Aorta (tissue), 5 donors: ENCODE data around the gene INF2. TPM values are rescaled to one million over a fixed set of nuclear protein-coding genes. Genes with fewer than 3 reads are reported as not detected.
A peak's percentile ranks its signal among the peaks of the same experiment; 100 is the strongest.

ENCODE experiments used
- ATAC-seq: fragments of 200-7000 bp; cut with Tn5 transposase; one replicate; pipeline ENCODE4 v1.9.1; 2022; ENCODE audit warnings: moderate library complexity; ENCODE audit not compliant: low FRiP score
- DNase-seq, 2 donors: peaks; one replicate each; pipeline ENCODE4 v3.0.0-alpha.2; 2020
- H3K27ac ChIP-seq, 2 donors: one replicate each; pipeline ENCODE4 v1.5.1; 2013; ENCODE audit warnings: low read length in 2 of 2, mild to moderate bottlenecking in 2 of 2, moderate library complexity in 2 of 2, control low read depth in 1 of 2, inconsistent platforms in 1 of 2, low read depth in 1 of 2
- H3K27me3 ChIP-seq, 2 donors: one replicate each; pipeline ENCODE4 v1.6.1; 2013; ENCODE audit warnings: control low read depth in 1 of 2, low read length in 1 of 2, mild to moderate bottlenecking in 1 of 2, moderate library complexity in 1 of 2; ENCODE audit not compliant: insufficient read depth in 2 of 2, control insufficient read depth in 1 of 2
- H3K36me3 ChIP-seq, 2 donors: one replicate each; pipeline ENCODE4 v1.6.1; 2013; ENCODE audit warnings: control low read depth in 1 of 2, low read length in 1 of 2, mild to moderate bottlenecking in 1 of 2; ENCODE audit not compliant: insufficient read depth in 2 of 2, control insufficient read depth in 1 of 2
- H3K4me1 ChIP-seq, 2 donors: one replicate each; pipeline ENCODE4 v1.6.1; 2013; ENCODE audit warnings: low read length in 2 of 2, control low read depth in 1 of 2, mild to moderate bottlenecking in 1 of 2, moderate library complexity in 1 of 2; ENCODE audit not compliant: insufficient read depth in 2 of 2, control insufficient read depth in 1 of 2
- H3K4me3 ChIP-seq, 2 donors: one replicate each; pipeline ENCODE4 v1.5.1; 2013; ENCODE audit warnings: low read length in 2 of 2, control low read depth in 1 of 2, mild to moderate bottlenecking in 1 of 2
- H3K9me3 ChIP-seq: one replicate; pipeline ENCODE4 v1.6.1; 2013; ENCODE audit warnings: mild to moderate bottlenecking, low read length; ENCODE audit not compliant: control insufficient read depth
- WGBS, 2 donors: extraction: QIAGEN DNeasy Blood & Tissue Kit; methylation state at CpG; one replicate each; pipeline ENCODE4 v1.1.7; 2013; 5-methylcytosine and 5-hydroxymethylcytosine counted together
- intact Hi-C, 2 donors: fragments of 100-400 bp; cut with DNase I; formaldehyde crosslinking; loops; one replicate each; pipeline versions ENCODE4 v1.14.2 to v1.15.0; 2022
- polyA plus RNA-seq, 2 donors: library from polyadenylated mRNA; stranded (reverse); fragments of 200-250 nt; gene quantifications; one replicate each; pipeline ENCODE4 v1.2.3, GENCODE V29; 2013
- total RNA-seq, 2 donors: library from RNA; stranded (reverse); fragmentation: NEBNext Ultra II Directional; extraction: Animal tissue kit (Norgen Biotek cat#: 25700); gene quantifications; one replicate each; pipeline ENCODE4 v1.2.1, GENCODE V29; 2021
- donor health status: healthy with polysubstance abuse.
- donor health status: Bipolar disorder and iron deficiency.
- donor health status: DM: no; HTN: no; CAD: no.
- donor health status: DM: no; HTN: no; CAD: no.
- donor health status: DM: yes; HTN: yes; CAD: no.

Gene INF2
- total and polyA plus RNA-seq, 4 donors = 31.9 to 185 (median 93.2) TPM

DNA sequence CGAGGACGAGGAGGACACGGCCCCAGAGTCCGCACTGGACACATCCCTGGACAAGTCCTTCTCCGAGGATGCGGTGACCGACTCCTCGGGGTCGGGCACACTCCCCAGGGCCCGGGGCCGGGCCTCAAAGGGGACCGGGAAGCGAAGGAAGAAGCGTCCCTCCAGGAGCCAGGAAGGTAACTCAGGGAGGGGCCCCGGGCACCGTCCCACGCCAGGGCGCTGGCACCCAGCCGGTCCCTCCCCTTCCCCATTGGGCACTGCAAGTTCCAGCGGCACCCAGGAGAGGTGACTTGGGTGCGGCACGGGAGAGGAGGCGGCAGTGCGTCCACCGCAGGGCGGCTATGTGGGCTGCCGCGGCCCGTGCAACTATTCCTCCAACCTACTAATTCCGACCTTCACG, 25.3 kb downstream of the INF2 start:
- H3K36me3 ChIP-seq = peaks cover 0 to 13% of the 10 kb centered on the region in 2 donors
- 93 to 94% methylated on average over 26 to 31 of the region's 31 CpGs for WGBS, 2 donors
- intact Hi-C loops = no loop called here

DNA sequence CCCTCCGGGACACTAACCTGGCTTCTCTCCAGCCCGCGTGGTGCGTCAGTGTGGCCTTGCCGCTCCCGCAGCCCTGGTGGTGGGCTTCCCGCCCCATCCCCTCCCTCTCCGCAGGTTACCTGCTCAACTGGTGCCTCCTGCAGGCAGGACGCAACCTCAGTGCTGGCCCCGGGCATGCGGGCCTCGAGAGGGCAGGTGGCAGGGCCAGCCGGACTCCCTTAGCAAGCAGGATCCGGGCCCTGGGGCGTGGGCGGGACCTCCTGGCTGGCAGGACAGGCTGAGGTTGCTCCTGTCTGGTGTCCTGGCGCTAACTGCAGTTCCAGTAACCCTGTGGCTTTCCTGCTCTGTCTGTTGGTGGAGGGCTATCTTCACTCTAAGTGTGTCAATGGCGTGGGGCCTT, 26.0 kb downstream of the INF2 start:
- Histone ChIP-seq H3K36me3 (peaks cover 0 to 13% of the 10 kb centered on the region in 2 donors), H3K9me3 (no peaks in the 10 kb centered on the region), H3K4me3 (no peak overlapping the region), H3K27me3 (no peaks in the 10 kb centered on the region), H3K4me1 (no peaks in the 10 kb centered on the region), H3K27ac (no peak overlapping the region)
- DNase-seq (no peak), ATAC-seq (no peak)
- WGBS, 2 donors = 81 to 86% methylated on average over 18 of the region's 18 CpGs
- intact Hi-C loops = no loop called here

More for the DNA sequence above, 25.3 kb downstream of the INF2 start:
- Histone ChIP-seq H3K4me3 (no peak overlapping the region), H3K27ac (no peak overlapping the region), H3K9me3 (no peaks in the 10 kb centered on the region), H3K27me3 (no peaks in the 10 kb centered on the region), H3K4me1 (no peaks in the 10 kb centered on the region)
- DNase-seq = no peak
- no peak for ATAC-seq

DNA sequence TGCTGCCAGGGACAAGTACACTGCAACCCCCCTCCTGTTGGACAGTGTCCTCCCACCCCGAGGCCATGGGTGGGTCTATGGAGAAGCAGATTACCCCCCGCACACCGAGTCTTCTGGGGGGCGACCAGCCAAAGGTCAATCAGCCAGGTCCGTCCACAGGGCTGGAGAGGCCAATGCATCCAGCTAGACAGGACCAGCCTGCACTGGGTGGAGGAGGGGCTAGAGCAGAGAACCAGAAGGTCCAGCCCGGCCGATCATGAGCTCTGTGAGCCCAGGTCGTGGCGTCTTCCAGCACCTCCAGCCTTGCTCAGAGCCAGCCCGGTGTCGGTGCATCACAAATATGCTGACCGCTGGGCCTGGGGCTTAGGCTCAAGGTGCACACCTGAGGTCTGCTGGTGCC, 26.5 kb downstream of the INF2 start:
- peaks cover 0 to 13% of the 10 kb centered on the region in 2 donors for H3K36me3 ChIP-seq
- intact Hi-C loops = no loop called here
- no peaks in the 10 kb centered on the region for H3K9me3 ChIP-seq
- H3K4me1 ChIP-seq = no peaks in the 10 kb centered on the region
- ATAC-seq (no peak), DNase-seq (no peak)
- H3K27me3 ChIP-seq = no peaks in the 10 kb centered on the region
- WGBS, 2 donors = 89 to 92% methylated on average over 12 of the region's 12 CpGs
- no peak overlapping the region for H3K4me3 ChIP-seq
- no peak overlapping the region for H3K27ac ChIP-seq

DNA sequence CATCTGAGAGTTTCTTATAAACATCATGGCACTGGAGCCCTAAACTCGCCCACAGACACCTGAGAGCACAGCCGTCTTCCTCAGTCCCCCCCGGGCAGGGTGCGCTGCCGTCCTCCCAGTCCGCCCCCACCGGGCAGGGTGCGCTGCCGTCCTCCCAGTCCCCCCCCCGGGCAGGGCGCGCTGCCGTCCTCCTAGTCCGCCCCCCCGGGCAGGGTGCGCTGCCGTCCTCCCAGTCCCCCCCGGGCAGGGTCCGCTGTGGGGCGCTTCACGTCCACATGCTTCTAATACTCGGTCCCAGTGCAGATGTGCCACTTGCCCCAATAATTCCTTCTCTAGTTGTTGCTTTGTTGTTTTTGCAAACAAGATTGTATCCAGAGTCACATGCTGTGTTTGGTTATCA, 27.7 kb downstream of the INF2 start:
- no peak for ATAC-seq
- H3K27ac ChIP-seq = no peak overlapping the region
- peaks cover 0 to 10% of the 10 kb centered on the region in 2 donors for H3K36me3 ChIP-seq
- 89% methylated on average over 22 of the region's 22 CpGs for WGBS, 2 donors
- no peak overlapping the region for H3K4me3 ChIP-seq
- no peaks in the 10 kb centered on the region for H3K27me3 ChIP-seq
- no peak for DNase-seq
- intact Hi-C loops = no loop called here
- no peaks in the 10 kb centered on the region for H3K4me1 ChIP-seq
- H3K9me3 ChIP-seq = no peaks in the 10 kb centered on the region

DNA sequence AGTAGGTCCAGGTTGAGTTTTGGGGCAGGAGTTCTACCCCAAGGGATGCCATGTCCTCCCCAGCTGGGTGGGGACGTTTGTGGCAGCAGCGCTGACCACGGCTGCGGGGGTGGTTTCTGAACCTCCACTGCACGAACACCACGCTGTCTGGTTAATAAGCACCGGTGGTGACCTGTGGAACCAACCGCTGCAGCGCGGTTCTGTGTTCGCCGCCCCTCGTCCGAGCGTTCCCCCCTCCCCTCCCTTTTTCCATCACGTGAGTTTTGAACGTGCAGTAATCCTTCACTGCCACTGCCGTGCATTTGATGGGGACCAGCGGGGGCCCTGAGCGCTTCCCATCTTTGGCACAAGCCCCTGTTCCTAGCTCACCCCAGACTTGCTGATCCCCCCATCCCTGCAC, 28.2 kb downstream of the INF2 start:
- Histone ChIP-seq H3K4me3 (no peak overlapping the region), H3K27me3 (no peaks in the 10 kb centered on the region), H3K9me3 (no peaks in the 10 kb centered on the region), H3K36me3 (peaks cover 0 to 9% of the 10 kb centered on the region in 2 donors), H3K27ac (no peak overlapping the region), H3K4me1 (no peaks in the 10 kb centered on the region)
- WGBS, 2 donors = 70 to 78% methylated on average over 20 of the region's 20 CpGs
- intact Hi-C loops = no loop called here
- ATAC-seq = no peak
- DNase-seq = no peak

DNA sequence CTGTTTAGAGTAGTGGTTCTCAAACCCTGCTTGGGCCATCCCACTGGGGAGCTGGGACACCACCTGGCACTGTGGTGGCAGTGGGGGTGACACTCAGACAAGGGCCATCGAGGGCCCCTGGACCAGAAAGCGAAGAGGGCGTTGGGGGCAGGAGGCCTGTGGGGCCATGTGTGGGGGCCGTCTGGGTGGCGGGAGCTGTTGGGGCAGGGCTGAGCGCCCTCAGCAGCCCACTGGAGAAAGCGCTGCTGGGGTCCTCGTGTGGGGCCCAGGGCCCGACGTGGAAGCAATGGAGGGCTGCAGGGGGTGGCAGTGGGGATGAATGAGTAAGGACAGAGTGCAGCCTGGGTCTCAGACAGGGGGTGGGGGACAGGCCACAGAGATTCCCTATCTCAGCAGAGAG, 28.7 kb downstream of the INF2 start:
- ATAC-seq = no peak
- Histone ChIP-seq H3K27me3 (no peaks in the 10 kb centered on the region), H3K4me3 (no peak overlapping the region), H3K27ac (no peak overlapping the region), H3K36me3 (peaks cover 0 to 4% of the 10 kb centered on the region in 2 donors), H3K9me3 (no peaks in the 10 kb centered on the region), H3K4me1 (no peaks in the 10 kb centered on the region)
- WGBS, 2 donors = 86% methylated on average over 10 of the region's 10 CpGs
- DNase-seq = no peak
- intact Hi-C loops = no loop called here

DNA sequence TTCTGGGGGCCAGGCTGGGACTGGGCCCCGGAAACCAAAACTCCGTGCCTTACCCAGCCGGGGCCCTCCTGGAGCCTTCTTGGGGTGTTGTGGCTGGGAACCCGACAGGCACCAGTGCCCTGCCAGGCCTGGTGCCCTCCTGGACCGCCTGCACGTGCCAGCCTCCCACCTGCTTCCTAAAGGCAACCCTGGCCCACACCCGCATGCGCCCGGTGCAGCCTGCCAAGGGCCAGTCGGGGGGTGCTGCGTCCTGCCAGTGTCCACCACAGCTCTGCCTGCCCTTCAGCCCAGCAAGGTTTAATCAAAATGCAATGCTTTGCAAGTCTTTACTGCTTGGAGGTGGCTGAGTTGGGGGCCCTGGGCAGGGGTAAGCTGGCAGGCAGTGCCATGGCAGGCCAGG, 29.5 kb downstream of the INF2 start:
- DNase-seq (no peak), ATAC-seq (no peak)
- Histone ChIP-seq H3K27me3 (no peaks in the 10 kb centered on the region), H3K27ac (no peak overlapping the region), H3K9me3 (no peaks in the 10 kb centered on the region), H3K4me1 (no peaks in the 10 kb centered on the region), H3K36me3 (peaks cover 0 to 4% of the 10 kb centered on the region in 2 donors), H3K4me3 (no peak overlapping the region)
- WGBS, 2 donors = 77% methylated on average over 6 to 11 of the region's 11 CpGs
- intact Hi-C loops = no loop called here

DNA sequence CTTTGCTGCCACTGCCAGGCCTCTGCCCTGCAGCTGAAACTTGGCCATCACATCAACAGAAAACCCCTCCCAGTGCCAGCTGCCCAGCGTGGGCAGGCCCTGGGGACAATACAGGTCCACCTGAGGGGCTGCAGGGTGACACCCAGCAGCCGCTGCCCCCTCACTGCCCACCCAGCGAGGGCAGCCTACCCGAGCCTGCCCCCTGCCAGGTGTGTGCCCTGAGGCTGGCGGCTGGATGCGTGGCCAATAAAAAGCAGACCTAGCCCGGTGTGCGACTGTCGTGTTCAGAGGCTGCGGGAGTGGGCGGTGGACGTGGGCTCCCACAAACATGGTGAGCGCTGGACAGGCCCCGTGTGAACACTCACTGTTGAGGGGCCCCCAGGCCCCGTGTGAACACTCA, 29.9 kb downstream of the INF2 start:
- H3K27me3 ChIP-seq = no peaks in the 10 kb centered on the region
- no peak for ATAC-seq
- no peaks in the 10 kb centered on the region for H3K9me3 ChIP-seq
- WGBS, 2 donors = 87 to 88% methylated on average over 15 of the region's 15 CpGs
- H3K4me3 ChIP-seq = no peak overlapping the region
- no peak for DNase-seq
- intact Hi-C loops = no loop called here
- peaks cover 0 to 4% of the 10 kb centered on the region in 2 donors for H3K36me3 ChIP-seq
- H3K27ac ChIP-seq = no peak overlapping the region
- H3K4me1 ChIP-seq = no peaks in the 10 kb centered on the region

DNA sequence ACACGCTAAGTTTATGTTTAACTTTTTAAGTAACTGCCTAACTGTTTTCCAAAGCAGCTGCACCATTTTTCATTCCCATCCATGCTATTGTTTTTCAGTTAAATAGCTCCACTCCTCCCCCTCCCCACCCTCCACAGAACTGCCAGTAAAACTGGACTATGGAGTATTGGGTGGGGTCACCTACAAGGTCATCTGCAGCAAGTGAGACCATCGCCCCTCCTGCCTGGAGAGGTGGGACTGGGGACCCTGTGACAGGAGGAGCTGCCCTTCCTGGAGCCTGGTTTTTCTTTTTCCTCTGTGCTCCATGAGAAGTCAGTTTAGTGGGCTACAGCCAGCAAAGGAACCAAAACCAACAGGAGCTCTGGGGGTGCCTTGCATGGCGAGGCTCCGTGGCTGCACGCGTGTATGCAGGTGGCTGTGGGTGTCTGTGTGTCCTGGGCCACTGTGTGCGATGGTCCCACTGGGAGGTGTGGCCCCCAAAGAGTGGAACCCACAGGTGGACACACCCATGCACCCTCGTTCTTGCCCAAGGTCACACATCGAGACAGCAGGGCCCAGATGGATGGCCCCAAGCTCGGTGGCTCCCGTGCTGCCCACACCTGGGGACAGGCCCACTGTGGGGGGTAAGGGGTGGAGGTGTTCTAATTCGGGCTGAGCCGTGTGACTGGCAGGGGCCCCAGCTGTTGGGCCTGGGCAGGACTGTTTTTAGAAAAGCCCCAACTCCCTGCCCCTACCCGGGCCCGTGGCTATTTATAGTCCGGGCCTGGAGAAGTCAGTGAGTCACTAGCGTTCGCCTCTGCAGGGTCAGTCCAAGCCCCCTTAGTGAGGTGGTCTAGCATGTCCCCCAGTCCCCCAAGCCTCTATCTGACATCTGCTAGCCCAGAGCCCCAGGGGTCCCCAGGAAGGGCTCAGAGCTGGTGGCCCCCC, 32.4 kb downstream of the INF2 start:
- intact Hi-C loops = loop anchor here in 1 of 2 donors (5.0 kb wide), 1 partner anchor 34 kb away; the partner anchor contains the start of gene INF2
- Histone ChIP-seq H3K27ac (peak overlapping the region in 1 of 2 donors; percentile 41), H3K9me3 (no peaks in the 10 kb centered on the region), H3K27me3 (no peaks in the 10 kb centered on the region), H3K4me1 (no peaks in the 10 kb centered on the region), H3K36me3 (peaks cover 0 to 2% of the 10 kb centered on the region in 2 donors), H3K4me3 (no peak overlapping the region)
- ATAC-seq (peak; percentile 34), DNase-seq (peak; percentile 80 to 87)
- 32 to 36% methylated on average over 18 of the region's 18 CpGs for WGBS, 2 donors
